HFF-Myc (cell line): ENCODE data around the gene EPG5.

Experiments used
- DNase-seq: peaks from one replicate; pipeline ENCODE4 v3.0.0-alpha.2; 2011; ENCODE audit warnings: low read depth; ENCODE audit errors: extremely low read depth
- H3K4me3 ChIP-seq: replicated peaks from 2 replicates; pipeline ENCODE4 v1.5.1; 2011; ENCODE audit warnings: low read depth, mild to moderate bottlenecking, control low read depth, low read length
- TF ChIP-seq, protein P1 (sequence below): IDR thresholded peaks from 2 replicates; pipeline ENCODE4 v1.5.1; 2012; ENCODE audit warnings: mild to moderate bottlenecking, low read depth, low read length, control low read depth; ENCODE audit errors: missing control alignments

The EPG5 gene

DNA sequence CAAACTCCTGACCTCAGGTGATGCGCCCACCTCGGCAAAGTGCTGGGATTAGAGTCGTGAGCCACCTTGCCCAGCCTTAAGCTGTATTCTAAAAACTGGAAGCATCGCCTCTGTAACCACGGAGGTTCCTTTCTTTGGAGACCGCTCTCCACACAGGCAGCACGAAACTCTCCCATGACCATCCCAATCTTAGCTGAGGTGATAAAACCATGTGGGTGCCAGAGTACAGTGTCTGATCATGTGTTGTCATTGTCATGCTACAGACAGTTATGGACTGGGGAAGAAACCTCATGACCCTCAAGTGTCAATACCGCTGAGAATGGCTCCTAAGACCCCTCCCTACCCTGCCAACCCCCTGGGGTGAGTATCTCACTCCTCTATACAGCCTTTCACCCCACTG lies 41.4 kb upstream of the EPG5 start:
- no peak overlapping the region for H3K4me3 ChIP-seq
- TF ChIP-seq, protein P1, sequence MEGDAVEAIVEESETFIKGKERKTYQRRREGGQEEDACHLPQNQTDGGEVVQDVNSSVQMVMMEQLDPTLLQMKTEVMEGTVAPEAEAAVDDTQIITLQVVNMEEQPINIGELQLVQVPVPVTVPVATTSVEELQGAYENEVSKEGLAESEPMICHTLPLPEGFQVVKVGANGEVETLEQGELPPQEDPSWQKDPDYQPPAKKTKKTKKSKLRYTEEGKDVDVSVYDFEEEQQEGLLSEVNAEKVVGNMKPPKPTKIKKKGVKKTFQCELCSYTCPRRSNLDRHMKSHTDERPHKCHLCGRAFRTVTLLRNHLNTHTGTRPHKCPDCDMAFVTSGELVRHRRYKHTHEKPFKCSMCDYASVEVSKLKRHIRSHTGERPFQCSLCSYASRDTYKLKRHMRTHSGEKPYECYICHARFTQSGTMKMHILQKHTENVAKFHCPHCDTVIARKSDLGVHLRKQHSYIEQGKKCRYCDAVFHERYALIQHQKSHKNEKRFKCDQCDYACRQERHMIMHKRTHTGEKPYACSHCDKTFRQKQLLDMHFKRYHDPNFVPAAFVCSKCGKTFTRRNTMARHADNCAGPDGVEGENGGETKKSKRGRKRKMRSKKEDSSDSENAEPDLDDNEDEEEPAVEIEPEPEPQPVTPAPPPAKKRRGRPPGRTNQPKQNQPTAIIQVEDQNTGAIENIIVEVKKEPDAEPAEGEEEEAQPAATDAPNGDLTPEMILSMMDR: no peak
- DNase-seq: no peak

DNA sequence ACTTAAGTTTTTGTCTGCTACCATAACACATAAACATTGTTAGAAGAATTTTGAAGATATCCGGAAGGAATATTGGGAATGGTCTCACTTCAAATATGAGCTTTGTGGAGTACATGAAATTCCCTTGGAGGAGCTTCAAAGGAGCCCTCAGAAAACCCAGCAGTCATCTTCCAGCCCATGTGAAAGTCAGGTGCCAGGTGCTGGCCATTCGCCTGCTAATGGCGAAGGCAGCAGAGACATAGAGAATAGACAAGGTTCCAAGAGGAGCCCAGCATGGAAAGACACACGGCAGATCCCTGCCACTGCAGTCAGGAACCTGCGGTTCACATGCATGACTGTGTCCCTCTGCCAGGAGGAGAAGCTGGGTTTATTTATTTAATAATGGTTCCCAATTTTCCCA lies 40.0 kb upstream of the EPG5 start:
- DNase-seq: no peak
- TF ChIP-seq, protein P1: no peak
- H3K4me3 ChIP-seq: no peak overlapping the region

DNA sequence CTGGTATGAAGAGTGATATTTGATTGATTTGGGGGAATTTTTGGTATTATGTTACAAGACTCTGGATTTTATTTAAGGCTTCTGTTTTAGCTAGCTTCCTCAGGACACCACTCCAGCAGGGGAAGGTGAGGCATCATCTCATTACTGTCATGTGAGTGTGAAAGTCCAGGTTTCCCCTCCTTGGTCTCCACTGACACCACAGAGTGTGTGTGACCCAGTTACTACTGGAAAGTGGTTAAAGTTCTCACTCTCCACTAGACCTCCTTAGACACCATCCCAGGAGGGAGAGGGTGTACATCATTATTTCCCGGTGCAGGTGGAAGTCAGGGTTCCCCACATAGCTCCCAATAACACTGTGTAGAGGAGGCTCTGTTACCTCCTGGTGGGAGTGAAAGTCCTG lies 35.8 kb upstream of the EPG5 start:
- TF ChIP-seq, protein P1: no peak
- H3K4me3 ChIP-seq: no peak overlapping the region
- no peak for DNase-seq

DNA sequence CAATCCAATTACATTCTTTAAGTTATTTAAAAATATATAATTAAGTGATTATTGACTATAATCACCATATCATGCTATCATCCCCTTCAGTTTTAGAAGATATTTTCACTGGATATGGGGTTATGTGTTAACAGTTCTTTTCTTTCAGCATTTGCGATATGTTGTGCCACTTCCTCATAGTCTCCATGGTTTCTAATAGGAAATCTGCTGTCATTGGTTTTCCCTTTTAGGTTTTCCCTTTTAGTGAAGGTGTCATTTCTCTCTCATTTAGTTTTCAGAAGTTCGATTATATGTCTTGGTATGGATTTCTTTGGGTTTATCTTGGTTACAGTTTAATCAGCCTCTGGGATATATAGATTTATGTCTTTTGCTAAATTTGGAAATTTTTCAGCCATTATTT lies 34.8 kb upstream of the EPG5 start:
- TF ChIP-seq, protein P1: no peak
- no peak overlapping the region for H3K4me3 ChIP-seq
- no peak for DNase-seq

DNA sequence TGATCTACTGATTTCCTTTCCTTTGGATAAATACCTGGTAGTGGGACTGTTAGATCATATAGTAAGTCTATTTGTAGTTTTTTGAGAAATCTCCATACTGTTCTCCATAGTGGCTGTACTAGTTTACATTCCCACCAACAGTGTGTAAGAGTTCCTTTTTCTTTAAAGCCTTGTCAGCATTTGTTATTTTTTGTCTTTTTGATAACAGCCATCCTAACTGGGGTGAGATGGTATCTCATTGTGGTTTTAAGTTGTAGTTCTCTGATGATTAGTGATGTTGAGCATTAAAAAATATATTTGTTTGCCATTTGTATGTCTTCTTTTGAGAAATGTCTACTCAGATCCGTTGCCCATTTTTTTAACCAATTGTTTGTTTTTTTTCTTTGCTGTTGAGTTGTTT lies 33.9 kb upstream of the EPG5 start:
- TF ChIP-seq, protein P1: no peak

DNA sequence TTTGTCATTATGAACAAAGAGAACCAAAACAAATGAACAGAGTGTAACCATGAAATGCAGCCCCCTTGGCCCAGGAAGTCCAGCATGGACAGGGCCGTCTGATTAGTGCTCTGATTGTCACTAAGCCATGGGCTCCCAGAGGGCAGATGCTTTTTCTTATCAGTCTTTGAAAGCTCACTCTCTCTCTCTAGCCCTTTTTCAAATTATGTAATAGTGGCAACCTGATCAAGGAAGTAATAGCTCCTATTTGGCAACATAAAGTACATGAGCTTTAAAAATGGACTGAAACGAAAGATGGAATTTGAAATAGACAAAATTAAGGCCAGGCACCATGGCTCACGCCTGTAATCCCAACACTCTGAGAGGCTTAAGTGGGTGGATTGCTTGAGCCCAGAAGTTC lies 32.4 kb upstream of the EPG5 start:
- TF ChIP-seq, protein P1: no peak
- no peak for DNase-seq
- H3K4me3 ChIP-seq: no peak overlapping the region

More for the DNA sequence above, 33.9 kb upstream of the EPG5 start:
- no peak overlapping the region for H3K4me3 ChIP-seq
- no peak for DNase-seq

DNA sequence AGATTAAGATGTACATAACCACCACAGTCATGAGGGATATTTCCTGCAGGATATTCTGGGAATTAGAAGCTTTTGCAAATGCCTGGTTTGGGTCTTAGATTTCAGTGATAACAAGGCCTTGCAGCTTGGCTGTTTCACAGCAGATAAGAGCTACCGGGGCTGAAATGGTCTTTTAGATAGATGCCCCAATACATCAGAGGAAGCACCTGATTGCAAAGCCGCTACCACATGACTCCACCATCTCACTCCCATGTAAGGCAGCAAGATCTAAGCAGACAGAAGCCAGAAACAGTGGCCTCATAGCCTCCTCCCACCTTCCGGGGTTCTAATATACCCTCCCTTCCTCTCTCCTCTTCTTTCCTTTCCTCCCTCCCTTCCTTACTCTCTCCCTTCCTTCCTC lies 31.1 kb upstream of the EPG5 start:
- no peak overlapping the region for H3K4me3 ChIP-seq
- no peak for DNase-seq
- TF ChIP-seq, protein P1: no peak
